GM12864 (cell line): Measurements from ENCODE around the gene COX7A1.

ENCODE experiments used
- DNase-seq: peaks from one replicate; pipeline ENCODE4 v3.0.0-alpha.2; 2011; ENCODE audit warnings: low read depth
- H3K4me3 ChIP-seq: 2 replicates; pipeline ENCODE4 v1.5.1; 2011; ENCODE audit warnings: mild to moderate bottlenecking, low read depth, low read length, control low read depth
- TF ChIP-seq, protein P1 (sequence below): IDR thresholded peaks from 2 replicates; pipeline ENCODE4 v1.5.1; 2011; ENCODE audit warnings: low read depth, mild to moderate bottlenecking, moderate library complexity, low read length, control low read depth, inconsistent platforms; ENCODE audit errors: missing control alignments

Gene COX7A1

DNA sequence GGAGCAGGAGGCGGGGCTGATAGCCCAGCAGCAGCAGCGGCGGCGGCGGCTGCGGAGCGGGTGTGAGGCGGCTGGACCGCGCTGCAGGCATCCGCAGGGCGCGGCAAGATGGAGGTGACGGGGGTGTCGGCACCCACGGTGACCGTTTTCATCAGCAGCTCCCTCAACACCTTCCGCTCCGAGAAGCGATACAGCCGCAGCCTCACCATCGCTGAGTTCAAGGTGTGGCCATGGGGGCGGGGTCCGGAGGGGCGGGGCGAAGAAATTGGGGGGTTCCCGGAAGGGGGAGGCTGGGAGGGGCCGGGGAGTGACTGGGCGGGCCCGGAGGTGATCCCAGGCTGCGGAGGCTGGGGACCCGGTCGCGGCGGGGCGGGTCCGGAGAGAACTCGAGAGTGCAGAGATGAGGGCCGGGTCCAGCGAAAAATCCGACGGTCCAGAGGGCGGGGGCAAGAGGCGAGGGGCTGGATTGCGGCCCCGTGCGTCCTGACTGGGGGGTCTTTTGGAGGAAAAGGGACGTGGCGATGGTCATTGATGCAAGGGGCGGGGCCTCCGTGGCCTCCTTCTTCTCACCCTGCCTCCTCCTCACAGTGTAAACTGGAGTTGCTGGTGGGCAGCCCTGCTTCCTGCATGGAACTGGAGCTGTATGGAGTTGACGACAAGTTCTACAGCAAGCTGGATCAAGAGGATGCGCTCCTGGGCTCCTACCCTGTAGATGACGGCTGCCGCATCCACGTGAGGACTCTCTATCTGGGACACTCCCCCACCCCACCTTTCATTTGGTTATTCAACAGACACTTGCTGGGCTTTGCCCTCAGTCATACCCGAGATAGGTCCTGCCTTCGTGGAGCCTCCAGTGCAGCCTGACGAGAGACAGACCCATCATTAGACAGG is 36.5 kb downstream of the COX7A1 start, which contains the start of gene TBCB:
TBCB (plus strand) TSS at position 16 of the 891 bp plus-strand sequence; CDS start at position 109, 93 bp downstream.
- no peak for DNase-seq
- TF ChIP-seq, protein P1, sequence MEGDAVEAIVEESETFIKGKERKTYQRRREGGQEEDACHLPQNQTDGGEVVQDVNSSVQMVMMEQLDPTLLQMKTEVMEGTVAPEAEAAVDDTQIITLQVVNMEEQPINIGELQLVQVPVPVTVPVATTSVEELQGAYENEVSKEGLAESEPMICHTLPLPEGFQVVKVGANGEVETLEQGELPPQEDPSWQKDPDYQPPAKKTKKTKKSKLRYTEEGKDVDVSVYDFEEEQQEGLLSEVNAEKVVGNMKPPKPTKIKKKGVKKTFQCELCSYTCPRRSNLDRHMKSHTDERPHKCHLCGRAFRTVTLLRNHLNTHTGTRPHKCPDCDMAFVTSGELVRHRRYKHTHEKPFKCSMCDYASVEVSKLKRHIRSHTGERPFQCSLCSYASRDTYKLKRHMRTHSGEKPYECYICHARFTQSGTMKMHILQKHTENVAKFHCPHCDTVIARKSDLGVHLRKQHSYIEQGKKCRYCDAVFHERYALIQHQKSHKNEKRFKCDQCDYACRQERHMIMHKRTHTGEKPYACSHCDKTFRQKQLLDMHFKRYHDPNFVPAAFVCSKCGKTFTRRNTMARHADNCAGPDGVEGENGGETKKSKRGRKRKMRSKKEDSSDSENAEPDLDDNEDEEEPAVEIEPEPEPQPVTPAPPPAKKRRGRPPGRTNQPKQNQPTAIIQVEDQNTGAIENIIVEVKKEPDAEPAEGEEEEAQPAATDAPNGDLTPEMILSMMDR, result no peak
- peak within 1 kb of the TSS; percentile 69 for H3K4me3 ChIP-seq

DNA sequence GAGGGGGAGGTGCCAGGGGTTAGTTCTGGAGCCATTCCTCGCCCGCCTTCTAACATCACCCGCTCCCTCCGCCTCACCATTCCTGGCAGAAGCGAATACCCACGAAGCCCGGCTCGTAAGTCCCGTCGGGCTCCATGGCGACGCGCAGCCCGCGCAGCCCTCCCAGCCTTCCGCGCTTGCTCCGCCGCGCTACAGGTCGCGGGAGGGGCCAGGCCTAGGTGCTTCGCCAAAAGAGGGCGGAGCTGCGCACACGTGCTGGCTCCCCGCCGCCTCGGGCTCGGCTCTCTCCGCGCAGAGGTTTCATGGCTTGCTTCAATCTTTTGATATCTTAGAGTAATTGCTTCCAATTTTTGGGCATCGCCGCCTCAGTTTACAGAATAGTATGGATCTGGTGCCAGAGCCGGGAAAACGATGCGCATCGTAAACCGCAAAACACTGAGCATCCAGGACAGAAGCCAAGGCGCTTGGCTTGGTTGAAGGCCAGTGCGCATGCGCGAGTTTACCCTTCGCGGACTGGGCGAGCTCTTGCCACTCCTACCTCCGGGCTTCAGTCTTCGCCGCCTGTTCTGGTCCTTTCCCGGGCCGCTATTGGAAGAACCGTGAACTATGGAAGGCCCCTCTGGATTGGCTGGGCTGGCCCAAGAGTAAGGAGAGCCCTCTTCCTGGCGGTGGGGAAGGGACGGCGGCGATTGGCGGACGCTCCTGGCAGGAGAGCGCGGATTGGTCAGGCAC is 37.4 kb downstream of the COX7A1 start, which contains the start of gene POLR2I:
POLR2I (minus strand) TSS at position 155 of the 732 bp plus-strand sequence; CDS start at position 136, 19 bp downstream.
- TF ChIP-seq, protein P1, result no peak
- peak; percentile 99 for DNase-seq
- H3K4me3 ChIP-seq, result peak within 1 kb of the TSS; percentile 69

DNA sequence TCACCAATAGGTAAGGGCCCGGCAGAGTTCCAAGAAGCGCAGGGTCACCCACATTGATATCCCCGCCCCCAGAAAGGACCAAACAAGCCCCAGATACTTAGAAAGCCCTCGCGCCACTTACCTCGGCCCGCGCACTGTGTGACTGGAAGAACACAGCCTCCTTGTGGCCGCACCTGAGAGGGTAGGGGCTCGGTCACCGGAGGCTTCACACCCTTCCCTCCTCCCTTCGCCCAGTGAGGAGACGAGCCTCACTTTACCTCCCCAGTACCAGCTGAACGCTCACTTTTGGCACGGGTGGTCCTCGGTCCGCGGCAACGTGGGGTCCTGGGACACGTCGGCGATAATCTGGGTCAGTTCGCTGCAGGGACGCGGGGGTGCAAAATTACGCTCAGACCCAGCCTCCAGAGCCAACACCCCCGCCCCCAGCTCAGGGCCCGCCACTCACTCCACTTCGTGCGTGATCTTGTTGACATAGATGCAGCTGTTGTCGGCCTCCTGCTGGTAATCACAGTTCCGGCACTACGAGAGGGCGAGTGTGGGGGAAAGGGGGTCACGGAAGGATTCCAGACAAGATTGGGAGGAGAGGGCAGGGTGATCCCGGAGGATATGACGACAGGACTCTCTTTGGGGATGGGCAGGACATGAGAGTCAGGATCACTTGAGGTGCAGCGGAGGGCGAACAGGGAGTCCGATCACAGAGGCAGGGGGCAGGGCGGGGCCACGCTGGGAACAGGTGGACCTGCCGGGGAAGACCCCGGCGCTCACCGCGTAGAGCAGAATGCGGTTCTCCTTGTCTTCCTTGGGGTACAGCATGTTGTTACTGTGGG is 38.1 kb downstream of the COX7A1 start:
- TF ChIP-seq, protein P1, result peak; percentile 25
- H3K4me3 ChIP-seq, result peak overlapping the region; percentile 69
- DNase-seq, result no peak

DNA sequence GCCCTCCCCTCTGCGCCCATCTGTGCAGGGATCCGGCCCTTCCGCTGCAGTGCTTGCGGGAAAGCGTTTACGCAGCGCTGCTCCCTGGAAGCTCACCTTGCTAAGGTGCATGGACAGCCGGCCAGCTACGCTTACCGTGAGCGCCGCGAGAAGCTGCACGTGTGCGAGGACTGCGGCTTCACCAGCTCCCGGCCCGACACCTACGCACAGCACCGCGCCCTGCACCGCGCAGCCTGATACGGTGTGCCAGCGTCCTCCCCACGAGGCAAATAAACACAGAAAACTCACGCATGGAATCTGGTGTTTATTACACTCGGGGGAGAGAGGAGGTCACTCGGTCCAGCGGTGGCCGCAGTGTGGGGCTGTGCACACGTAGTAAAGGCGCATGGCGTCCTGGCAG is 38.8 kb downstream of the COX7A1 start:
- TF ChIP-seq, protein P1, result no peak
- no peak for DNase-seq
- H3K4me3 ChIP-seq, result peak overlapping the region; percentile 69

DNA sequence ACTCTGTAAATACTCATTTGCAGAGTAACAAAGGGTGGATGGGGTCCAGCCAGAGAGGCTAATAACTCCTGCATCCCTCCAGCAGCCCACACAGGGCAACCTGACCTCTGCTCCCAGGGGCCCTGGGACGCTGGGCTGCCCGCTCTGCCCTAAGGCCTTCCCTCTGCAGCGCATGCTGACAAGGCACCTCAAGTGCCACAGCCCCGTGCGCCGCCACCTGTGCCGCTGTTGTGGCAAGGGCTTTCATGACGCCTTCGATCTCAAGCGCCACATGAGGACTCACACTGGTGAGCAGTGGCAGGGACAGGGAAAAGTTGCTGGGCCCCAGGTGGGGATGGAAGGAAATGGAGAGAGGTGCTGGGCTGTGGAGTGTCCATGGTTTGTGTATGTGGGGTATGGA is 39.6 kb downstream of the COX7A1 start:
- DNase-seq, result no peak
- no peak overlapping the region for H3K4me3 ChIP-seq
- TF ChIP-seq, protein P1, result no peak

DNA sequence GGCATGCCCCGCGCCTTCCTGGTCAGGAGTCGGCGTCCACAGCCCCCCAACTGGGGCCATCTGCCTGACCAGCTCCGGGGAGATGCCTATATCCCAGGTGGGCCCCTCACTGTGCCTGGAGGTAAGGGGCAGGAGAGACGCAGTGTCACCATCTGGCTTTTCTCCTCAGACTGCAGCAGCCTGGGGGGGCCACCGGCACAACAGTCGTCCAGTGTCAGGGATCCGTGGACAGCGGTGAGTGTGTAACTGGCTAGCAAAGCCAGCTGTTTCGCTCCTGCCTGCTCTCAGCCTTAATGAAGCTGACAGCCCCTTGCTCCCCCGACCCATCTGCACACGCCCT is 41.1 kb downstream of the COX7A1 start:
- no peak overlapping the region for H3K4me3 ChIP-seq
- TF ChIP-seq, protein P1, result no peak
- no peak for DNase-seq
